ENCODE data around the gene EXOC6B. TPM values are rescaled to one million over a fixed set of nuclear protein-coding genes. Genes with fewer than 3 reads are reported as not detected.

EXOC6B gene
- 100 to 1,000 TPM in 8 of 9 donors, 10 to 100 TPM in 1; 74.9 to 192 (median 153) TPM for total RNA-seq
- 10 to 100 TPM; 18.4 to 42.2 TPM for polyA plus RNA-seq
- long read RNA-seq, donor 1, full-length matches to known transcripts = 8 of 76 reads
- long read RNA-seq, donor 1, partial matches to known transcripts = 18 of 76 reads
- long read RNA-seq, donor 1, other reads (novel, unspliced or antisense) = 50 of 76 reads
- long read RNA-seq, donor 2, full-length matches to known transcripts = 18 of 141 reads
- long read RNA-seq, donor 2, partial matches to known transcripts = 42 of 141 reads
- long read RNA-seq, donor 2, other reads (novel, unspliced or antisense) = 81 of 141 reads
- long read RNA-seq, donor 3, full-length matches to known transcripts = 24 of 115 reads
- long read RNA-seq, donor 3, partial matches to known transcripts = 19 of 115 reads
- long read RNA-seq, donor 3, other reads (novel, unspliced or antisense) = 72 of 115 reads

- Histone ChIP-seq H3K36me3 (peaks cover 0 to 4% (median 0%) of the 10 kb centered on the region in 9 donors), H3K4me3 (peak within 1 kb of the TSS; percentile 66 to 99 (median 88)), H3K4me1 (peaks cover 0 to 33% (median 11%) of the 10 kb centered on the region in 12 donors), H3K27ac (peak within 1 kb of the TSS; percentile 20 to 93 (median 86)), H3K9me3 (no peaks in the 10 kb centered on the region), H3K27me3 (no peaks in the 10 kb centered on the region)
- intact Hi-C loops (cut with DNase I) = loop anchor here in 4 of 10 donors (2.0 to 10.0 kb wide), 5 partner anchors 33 to 51 kb away; no protein-coding TSS in a partner anchor
- TF ChIP-seq POLR2A (IDR thresholded peaks at IDR 0.05) (peak; percentile 37 to 94), CTCF (IDR thresholded peaks at IDR 0.05) (peak in 4 of 12 donors; percentile 14 to 28 (median 22))
- peak; percentile 92 to 97 (median 97) for ATAC-seq
- peak; percentile 95 to 96 (median 95) for DNase-seq
- WGBS, 4 donors = 0 to 1% (median 1%) methylated on average over 40 to 71 of the region's 71 CpGs
These were observed at the start of gene EXOC6B for GRCh38 chr2:72825257-72826155. TSS of gene EXOC6B (minus strand) at chr2:72826033.

GRCh38 chr2:72871880-72872279 is 46.0 kb upstream of the EXOC6B start:
- no peak overlapping the region for H3K27ac ChIP-seq
- H3K4me3 ChIP-seq = no peak overlapping the region
- no peaks in the 10 kb centered on the region for H3K36me3 ChIP-seq
- H3K27me3 ChIP-seq = peaks cover 0 to 4% (median 0%) of the 10 kb centered on the region in 9 donors
- H3K4me1 ChIP-seq = no peaks in the 10 kb centered on the region
- intact Hi-C loops (cut with DNase I) = no loop called here
- TF ChIP-seq CTCF (IDR thresholded peaks at IDR 0.05) = no peak
- TF ChIP-seq POLR2A (IDR thresholded peaks at IDR 0.05) = no peak
- DNase-seq (no peak), ATAC-seq (no peak)
- H3K9me3 ChIP-seq = peaks cover 0 to 6% (median 0%) of the 10 kb centered on the region in 12 donors

- WGBS, 4 donors = 43 to 58% (median 47%) methylated on average over 1 of the region's 1 CpG
- no peak for ATAC-seq
- intact Hi-C loops (cut with DNase I) = no loop called here
These were observed 45.2 kb upstream of the EXOC6B start for GRCh38 chr2:72871060-72871459.

More at GRCh38 chr2:72871060-72871459, 45.2 kb upstream of the EXOC6B start:
- TF ChIP-seq CTCF (IDR thresholded peaks at IDR 0.05) = no peak
- no peak for TF ChIP-seq POLR2A (IDR thresholded peaks at IDR 0.05)
- Histone ChIP-seq H3K4me1 (no peaks in the 10 kb centered on the region), H3K27ac (no peak overlapping the region), H3K4me3 (no peak overlapping the region), H3K36me3 (no peaks in the 10 kb centered on the region), H3K27me3 (peaks cover 0 to 4% (median 0%) of the 10 kb centered on the region in 9 donors), H3K9me3 (peaks cover 0 to 6% (median 0%) of the 10 kb centered on the region in 12 donors)
- DNase-seq = no peak

Measured in heart left ventricle (tissue), 16 donors.